Measurements from ENCODE around the gene DERL3.

- TF ChIP-seq, protein P1, sequence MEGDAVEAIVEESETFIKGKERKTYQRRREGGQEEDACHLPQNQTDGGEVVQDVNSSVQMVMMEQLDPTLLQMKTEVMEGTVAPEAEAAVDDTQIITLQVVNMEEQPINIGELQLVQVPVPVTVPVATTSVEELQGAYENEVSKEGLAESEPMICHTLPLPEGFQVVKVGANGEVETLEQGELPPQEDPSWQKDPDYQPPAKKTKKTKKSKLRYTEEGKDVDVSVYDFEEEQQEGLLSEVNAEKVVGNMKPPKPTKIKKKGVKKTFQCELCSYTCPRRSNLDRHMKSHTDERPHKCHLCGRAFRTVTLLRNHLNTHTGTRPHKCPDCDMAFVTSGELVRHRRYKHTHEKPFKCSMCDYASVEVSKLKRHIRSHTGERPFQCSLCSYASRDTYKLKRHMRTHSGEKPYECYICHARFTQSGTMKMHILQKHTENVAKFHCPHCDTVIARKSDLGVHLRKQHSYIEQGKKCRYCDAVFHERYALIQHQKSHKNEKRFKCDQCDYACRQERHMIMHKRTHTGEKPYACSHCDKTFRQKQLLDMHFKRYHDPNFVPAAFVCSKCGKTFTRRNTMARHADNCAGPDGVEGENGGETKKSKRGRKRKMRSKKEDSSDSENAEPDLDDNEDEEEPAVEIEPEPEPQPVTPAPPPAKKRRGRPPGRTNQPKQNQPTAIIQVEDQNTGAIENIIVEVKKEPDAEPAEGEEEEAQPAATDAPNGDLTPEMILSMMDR (optimal IDR thresholded peaks at IDR 0.05 in 1 of 3, IDR thresholded peaks at IDR 0.05 in 1 of 3, conservative IDR thresholded peaks at IDR 0.05 in 1 of 3; ENCODE audit: extremely low read depth in 1 of 3, insufficient read depth in 2 of 3, low read length in 3 of 3): no peak
- no peak for TF ChIP-seq EZH2 (IDR thresholded peaks at IDR 0.05; ENCODE audit: low read length)
Observed at GRCh38 chr22:23789121-23789520, 49.7 kb downstream of the DERL3 start.
